Measurements from ENCODE around the gene NPY5R.

GRCh38 chr4:163380703-163381102 is 37.0 kb downstream of the NPY5R start:
- no peak for TF ChIP-seq POLR2A (IDR thresholded peaks at IDR 0.05; ENCODE audit: low read depth, low read length)
- no peak for TF ChIP-seq POLR2AphosphoS5 (IDR thresholded peaks at IDR 0.05; ENCODE audit: low read depth, low read length)
- TF ChIP-seq TAF1 (IDR thresholded peaks at IDR 0.05; ENCODE audit: low read depth, low read length) = no peak
